ENCODE data around the gene CCDC187. TPM values are rescaled to one million over a fixed set of nuclear protein-coding genes. Genes with fewer than 3 reads are reported as not detected.

The CCDC187 gene
- total and polyA plus RNA-seq, 2 of the 8 experiments (the other 6 are each of a cell fraction or from before 2014, with no cell fraction given): 0.02 TPM; not detected in 1

GRCh38 chr9:136312436-136312835 is 8.5 kb upstream of the CCDC187 start (continued):
- TF ChIP-seq USF2 (IDR thresholded peaks at IDR 0.05; ENCODE audit: low read length): no peak
- no peak for TF ChIP-seq EGR1 (IDR thresholded peaks at IDR 0.05; ENCODE audit: borderline replicate concordance, low read depth, low read length)
- TF ChIP-seq JUND (IDR thresholded peaks at IDR 0.05; ENCODE audit: low read length): no peak
- TF ChIP-seq CEBPB (IDR thresholded peaks at IDR 0.05; ENCODE audit: low read depth, low read length): no peak
